Heart right ventricle (tissue), 16 donors: ENCODE measurements around the gene GCH1. TPM values are rescaled to one million over a fixed set of nuclear protein-coding genes. Genes with fewer than 3 reads are reported as not detected.
A peak's percentile ranks its signal among the peaks of the same experiment; 100 is the strongest.

Experiments used
- ATAC-seq, 8 donors: fragments of 200-7000 bp; cut with Tn5 transposase; one replicate each; pipeline ENCODE4 v1.9.1; 2020; ENCODE audit warnings: mild to moderate bottlenecking in 8 of 8, moderate library complexity in 8 of 8, moderate number of reproducible peaks in 1 of 8
- DNase-seq, 2 donors: peaks; one replicate each; pipeline ENCODE4 v3.0.0-alpha.2; 2020
- H3K27ac ChIP-seq, 10 donors: fragments of 200-600 bp; sonication (generic) in 2 of 10; one replicate each; pipeline versions ENCODE4 v1.5.0 to v1.8.0; 2020 to 2022; ENCODE audit warnings: mild to moderate bottlenecking in 3 of 10
- H3K27me3 ChIP-seq, 7 donors: fragments of 200-600 bp; one replicate each; pipeline ENCODE4 v1.8.0; 2021 to 2022; ENCODE audit warnings: mild to moderate bottlenecking in 2 of 7
- H3K36me3 ChIP-seq, 9 donors: fragments of 200-600 bp; sonication (generic) in 1 of 9; one replicate each; pipeline versions ENCODE4 v1.5.0 to v1.8.0; 2020 to 2022; ENCODE audit warnings: mild to moderate bottlenecking in 2 of 9
- H3K4me1 ChIP-seq, 9 donors: fragments of 200-600 bp; sonication (generic) in 1 of 9; one replicate each; pipeline versions ENCODE4 v1.5.0 to v1.8.0; 2020 to 2022; ENCODE audit warnings: mild to moderate bottlenecking in 4 of 9
- H3K4me3 ChIP-seq, 10 donors: fragments of 200-600 bp; sonication (generic) in 2 of 10; one replicate each; pipeline versions ENCODE4 v1.5.0 to v1.8.0; 2020 to 2022; ENCODE audit warnings: mild to moderate bottlenecking in 7 of 10, moderate library complexity in 2 of 10
- H3K9me3 ChIP-seq, 11 donors: fragments of 200-600 bp in 10 of 11; sonication (generic) in 2 of 11; one replicate each; pipeline versions ENCODE4 v1.5.0 to v1.8.0; 2013 to 2022; ENCODE audit warnings: mild to moderate bottlenecking in 2 of 11, control low read depth in 1 of 11, moderate library complexity in 1 of 11
- WGBS, 2 donors: extraction: QIAGEN DNeasy Blood & Tissue Kit; methylation state at CpG; one replicate each; pipeline ENCODE4 v1.1.7; 2013; ENCODE audit warnings: inconsistent platforms in 1 of 2; 5-methylcytosine and 5-hydroxymethylcytosine counted together
- intact Hi-C, 10 donors: fragments of 100-400 bp; cut with DNase I; formaldehyde crosslinking; loops; one replicate each; pipeline versions ENCODE4 v1.11.1 to v1.14.2; 2022
- polyA plus RNA-seq, 2 donors: library from polyadenylated mRNA; stranded (reverse); fragments of 200-250 nt; gene quantifications; one replicate each; pipeline ENCODE4 v1.2.3, GENCODE V29; 2013
- total RNA-seq, 10 donors: library from RNA; stranded (reverse); fragmentation: NEBNext Ultra II Directional in 3 of 10; extraction: Animal tissue kit (Norgen Biotek cat#: 25700) in 3 of 10; gene quantifications; one replicate each; pipeline versions ENCODE4 v1.2.1 to v1.2.4, GENCODE V29; 2021 to 2023
- TF ChIP-seq, protein P1 (sequence below), 9 donors: fragments of 200-600 bp; sonication (generic) in 2 of 9; IDR thresholded peaks; one replicate each; pipeline versions ENCODE4 v1.5.0 to v1.8.0; 2021 to 2022; ENCODE audit warnings: antibody characterized with exemption in 9 of 9, mild to moderate bottlenecking in 5 of 9, moderate library complexity in 1 of 9
- donor health status: Arrhythmogenic right ventricular cardiomyopathy.
- donor health status: ischemic (EF 13 %, LVEDD 7.1; RV severe dilation, severe dysfunction).
- donor health status: healthy with polysubstance abuse.
- donor health status: DM: no; HTN: yes; CAD: no.
- donor health status: DM: no; HTN: no; CAD: no.
- donor health status: ischemic (EF 25% LVEDD 6.9; RV normal size, moderate dysfunction).
- donor health status: ischemic (EF 25% LVEDD 5.7; RV mildly dilated, moderate dysfunction).
- donor health status: healthy.
- donor health status: DM: yes; HTN: yes; CAD: no.
- donor health status: Ischemic cardiomyopathy.
- donor health status: ischemic (EF 35%, LVEDD 5.7; RV mildly dilated, moderate dysfunction).
- donor health status: nonischemic (EF 11% LVEDD 7.7; RV severe dilation, severe dysfunction).
- donor health status: DM: yes; HTN: yes; CAD: no.
- donor health status: PGD.
- donor health status: ischemic (EF 29% LVEDD 5.4; RV normal size, mild dysfunction).
- donor health status: nonischemic (EF 23%, LVEDD 6.1; RV moderate dilation, normal function).

The GCH1 gene
- total and polyA plus RNA-seq, 12 donors = 1.0 to 11.0 (median 2.7) TPM

DNA sequence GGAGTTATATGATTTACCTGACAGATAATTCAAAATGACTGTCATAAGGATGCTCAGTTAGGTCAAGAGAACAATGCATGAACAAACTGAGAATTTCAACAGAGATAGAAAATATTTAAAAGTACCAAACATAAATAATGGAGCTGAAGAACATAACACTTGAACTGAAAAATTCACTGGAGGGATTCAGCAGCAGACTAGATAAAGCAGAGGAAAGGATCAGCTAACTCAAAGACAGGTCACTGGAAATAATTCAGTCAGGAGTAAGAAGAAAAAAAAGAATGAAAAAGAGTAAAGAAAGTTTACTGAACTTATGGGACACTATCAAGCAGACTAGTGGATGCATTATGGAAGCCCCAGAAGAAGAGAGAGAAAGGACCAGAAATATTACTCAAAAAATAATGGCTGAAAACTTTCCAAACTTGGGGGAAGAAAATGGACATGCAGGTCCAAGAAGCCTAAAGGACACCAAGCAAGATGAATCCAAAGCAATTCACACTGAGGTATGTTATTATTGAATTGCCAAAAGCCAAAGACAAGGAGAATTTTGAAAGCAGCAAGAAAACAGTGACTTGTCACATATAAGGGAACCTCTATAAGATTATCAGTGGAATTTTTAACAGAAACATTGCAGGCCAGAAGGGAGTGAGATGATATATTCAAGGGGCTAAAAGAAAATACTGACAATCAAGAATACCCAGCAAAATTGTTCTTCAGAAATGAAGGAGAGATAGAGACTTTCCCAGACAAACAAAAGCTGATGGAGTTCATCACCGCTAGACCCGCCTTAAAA lies 78.7 kb downstream of the GCH1 start:
- Histone ChIP-seq H3K36me3 (no peaks in the 10 kb centered on the region), H3K27me3 (no peaks in the 10 kb centered on the region), H3K9me3 (peaks cover 0 to 33% (median 23%) of the 10 kb centered on the region in 11 donors), H3K4me3 (no peak overlapping the region), H3K4me1 (no peaks in the 10 kb centered on the region), H3K27ac (no peak overlapping the region)
- no peak for ATAC-seq
- TF ChIP-seq, protein P1, sequence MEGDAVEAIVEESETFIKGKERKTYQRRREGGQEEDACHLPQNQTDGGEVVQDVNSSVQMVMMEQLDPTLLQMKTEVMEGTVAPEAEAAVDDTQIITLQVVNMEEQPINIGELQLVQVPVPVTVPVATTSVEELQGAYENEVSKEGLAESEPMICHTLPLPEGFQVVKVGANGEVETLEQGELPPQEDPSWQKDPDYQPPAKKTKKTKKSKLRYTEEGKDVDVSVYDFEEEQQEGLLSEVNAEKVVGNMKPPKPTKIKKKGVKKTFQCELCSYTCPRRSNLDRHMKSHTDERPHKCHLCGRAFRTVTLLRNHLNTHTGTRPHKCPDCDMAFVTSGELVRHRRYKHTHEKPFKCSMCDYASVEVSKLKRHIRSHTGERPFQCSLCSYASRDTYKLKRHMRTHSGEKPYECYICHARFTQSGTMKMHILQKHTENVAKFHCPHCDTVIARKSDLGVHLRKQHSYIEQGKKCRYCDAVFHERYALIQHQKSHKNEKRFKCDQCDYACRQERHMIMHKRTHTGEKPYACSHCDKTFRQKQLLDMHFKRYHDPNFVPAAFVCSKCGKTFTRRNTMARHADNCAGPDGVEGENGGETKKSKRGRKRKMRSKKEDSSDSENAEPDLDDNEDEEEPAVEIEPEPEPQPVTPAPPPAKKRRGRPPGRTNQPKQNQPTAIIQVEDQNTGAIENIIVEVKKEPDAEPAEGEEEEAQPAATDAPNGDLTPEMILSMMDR (IDR thresholded peaks at IDR 0.05) = no peak
- 94 to 97% methylated on average over 2 of the region's 2 CpGs for WGBS, 2 donors
- intact Hi-C loops = no loop called here
- DNase-seq = no peak

DNA sequence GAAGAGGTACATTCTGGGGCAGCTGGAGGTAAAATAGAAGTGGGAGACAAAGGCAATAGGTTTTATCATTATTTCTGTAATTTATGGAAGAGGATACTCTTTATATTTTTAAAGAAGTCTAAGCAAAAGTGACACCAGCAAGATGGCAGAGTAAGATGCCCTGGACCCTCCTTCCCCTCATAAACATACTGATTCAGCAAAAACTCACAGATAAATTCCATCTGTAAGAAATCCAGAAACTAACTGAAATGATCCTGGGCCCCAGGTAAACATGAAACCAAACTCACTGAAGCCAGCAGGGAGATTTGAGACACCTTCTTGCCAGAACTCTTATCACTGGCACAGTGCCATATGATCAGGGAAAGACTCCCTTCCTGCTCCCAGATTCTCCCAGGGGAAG lies 79.9 kb downstream of the GCH1 start:
- TF ChIP-seq, protein P1 (IDR thresholded peaks at IDR 0.05) = no peak
- H3K36me3 ChIP-seq = no peaks in the 10 kb centered on the region
- H3K27me3 ChIP-seq = no peaks in the 10 kb centered on the region
- DNase-seq = no peak
- H3K9me3 ChIP-seq = peaks cover 0 to 33% (median 23%) of the 10 kb centered on the region in 11 donors
- intact Hi-C loops = no loop called here
- ATAC-seq = no peak
- no peak overlapping the region for H3K27ac ChIP-seq
- H3K4me1 ChIP-seq = no peaks in the 10 kb centered on the region
- H3K4me3 ChIP-seq = no peak overlapping the region

DNA sequence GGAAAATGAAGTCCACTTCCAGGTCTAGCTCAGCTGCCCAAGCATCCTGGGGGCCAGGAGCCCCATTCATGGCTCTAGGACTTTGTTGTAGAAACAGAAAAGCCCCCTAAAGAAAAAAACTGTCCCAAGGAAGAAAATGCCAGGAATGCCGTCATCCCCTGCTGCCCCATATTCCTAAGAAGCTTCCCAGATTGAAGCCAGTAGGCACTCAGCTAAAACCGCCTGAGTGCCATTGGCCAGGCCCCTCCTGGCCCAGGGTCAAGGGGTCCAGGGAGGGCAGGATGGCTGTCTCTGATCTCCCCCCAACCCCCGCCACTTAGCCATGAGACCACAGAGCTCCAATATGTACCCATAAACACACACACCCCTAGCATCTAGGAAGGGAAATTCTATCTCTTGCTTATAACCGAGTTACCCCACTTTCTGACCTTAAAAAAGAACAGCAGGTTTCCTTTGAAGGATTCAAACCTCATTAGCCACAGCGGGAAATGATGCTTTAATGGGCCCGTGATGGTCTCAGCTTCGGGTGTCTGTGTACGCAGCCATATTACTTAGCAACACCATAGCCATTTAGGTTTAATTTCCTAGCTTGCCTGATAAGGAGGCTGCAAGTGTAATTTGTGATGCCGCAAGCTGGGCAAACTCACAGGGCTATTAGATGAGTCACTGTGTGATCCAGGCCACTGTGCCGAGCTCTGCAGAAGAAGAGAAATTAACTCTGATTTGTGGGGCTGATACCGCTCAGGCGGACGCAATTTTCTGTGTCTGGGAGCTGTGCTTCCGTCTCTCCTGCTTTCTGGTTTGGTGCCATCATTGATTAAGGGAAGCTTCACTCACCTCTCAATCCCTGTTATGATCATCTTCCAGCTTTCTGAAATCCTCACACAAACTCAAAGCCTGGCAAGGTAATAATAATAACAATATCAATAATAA lies 84.2 kb downstream of the GCH1 start:
- H3K9me3 ChIP-seq = peaks cover 0 to 8% (median 5%) of the 10 kb centered on the region in 11 donors
- 69 to 74% methylated on average over 14 of the region's 14 CpGs for WGBS, 2 donors

DNA sequence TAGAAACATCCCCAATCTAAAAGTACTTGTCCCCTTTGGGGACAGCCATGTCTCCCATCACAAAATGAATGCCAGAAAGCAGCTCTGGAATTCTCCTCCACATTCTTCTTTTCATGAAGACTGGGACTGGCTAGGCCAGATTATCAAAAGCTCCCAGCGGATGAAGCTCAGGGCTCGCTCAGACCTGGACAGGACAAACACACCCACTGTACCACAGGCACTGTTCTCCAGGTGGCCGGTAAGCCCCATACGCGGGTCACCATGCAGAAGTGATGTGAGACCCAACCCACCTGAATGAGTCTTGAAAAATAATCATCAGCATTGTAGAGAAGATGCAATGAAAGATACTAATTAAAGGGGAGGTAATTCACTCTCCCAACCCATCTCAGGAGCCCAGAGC lies 85.1 kb downstream of the GCH1 start:
- Histone ChIP-seq H3K36me3 (no peaks in the 10 kb centered on the region), H3K4me3 (no peak overlapping the region), H3K27me3 (no peaks in the 10 kb centered on the region), H3K4me1 (no peaks in the 10 kb centered on the region), H3K9me3 (no peaks in the 10 kb centered on the region), H3K27ac (no peak overlapping the region)
- ATAC-seq (no peak), DNase-seq (no peak)
- TF ChIP-seq, protein P1 (IDR thresholded peaks at IDR 0.05) = no peak
- WGBS, 2 donors = 91 to 93% methylated on average over 5 of the region's 5 CpGs
- intact Hi-C loops = no loop called here

More for the DNA sequence above, 84.2 kb downstream of the GCH1 start:
- Histone ChIP-seq H3K27me3 (no peaks in the 10 kb centered on the region), H3K4me3 (no peak overlapping the region), H3K36me3 (no peaks in the 10 kb centered on the region), H3K4me1 (no peaks in the 10 kb centered on the region), H3K27ac (no peak overlapping the region)
- DNase-seq = no peak
- peak in 1 of 8 donors; percentile 31 for ATAC-seq
- intact Hi-C loops = no loop called here
- TF ChIP-seq, protein P1 (IDR thresholded peaks at IDR 0.05) = no peak
